Measurements from ENCODE around the gene GJB1. TPM values are rescaled to one million over a fixed set of nuclear protein-coding genes. Genes with fewer than 3 reads are reported as not detected.

GJB1 gene
- total and polyA plus RNA-seq, 2 experiments from 2014 or later, result 0.14 TPM; not detected in 1

GRCh38 chrX:71256856-71257255 lies 33.8 kb downstream of the GJB1 start:
- Histone ChIP-seq H2AFZ (no peak overlapping the region), H3K36me3 (ENCODE audit: insufficient read depth) (no peaks in the 10 kb centered on the region), H3K27ac (ENCODE audit: low read depth) (no peak overlapping the region), H3K4me1 (ENCODE audit: insufficient read depth) (peaks cover 10% of the 10 kb centered on the region), H3K4me2 (no peak overlapping the region), H3K4me3 (no peak overlapping the region), H3K27me3 (ENCODE audit: insufficient read depth) (no peaks in the 10 kb centered on the region), H3F3A (replicated peaks; ENCODE audit: low read depth) (no peaks in the 10 kb centered on the region), H3K79me2 (replicated peaks; ENCODE audit: insufficient read depth) (peaks cover 13% of the 10 kb centered on the region), H4K20me1 (replicated peaks; ENCODE audit: insufficient read depth) (no peaks in the 10 kb centered on the region), H3K9me2 (ENCODE audit: insufficient read depth) (no peaks in the 10 kb centered on the region)
- Mint-ChIP-seq H3K36me3 (ENCODE audit: low read depth) (no peaks in the 10 kb centered on the region; the same call in 2 of the 3 replicates), H3K27me3 (ENCODE audit: insufficient read depth, low read depth, poor library complexity) (peaks cover 4% of the 10 kb centered on the region), H3K4me1 (peaks cover 12% of the 10 kb centered on the region), H3K9me3 (no peaks in the 10 kb centered on the region), H3K27ac (no peak overlapping the region), H3K4me3 (no peak overlapping the region)
- no peak for DNase-seq (ENCODE audit: low spot score)
- no peak for ATAC-seq
- no peak for TF ChIP-seq CTCF (conservative IDR thresholded peaks at IDR 0.05; ENCODE audit: low read depth in 2 of 2)
- no peak for TF ChIP-seq CREB1 (CRISPR knock-in tag; IDR thresholded peaks at IDR 0.05; ENCODE audit: low read depth)
- TF ChIP-seq, protein P1, sequence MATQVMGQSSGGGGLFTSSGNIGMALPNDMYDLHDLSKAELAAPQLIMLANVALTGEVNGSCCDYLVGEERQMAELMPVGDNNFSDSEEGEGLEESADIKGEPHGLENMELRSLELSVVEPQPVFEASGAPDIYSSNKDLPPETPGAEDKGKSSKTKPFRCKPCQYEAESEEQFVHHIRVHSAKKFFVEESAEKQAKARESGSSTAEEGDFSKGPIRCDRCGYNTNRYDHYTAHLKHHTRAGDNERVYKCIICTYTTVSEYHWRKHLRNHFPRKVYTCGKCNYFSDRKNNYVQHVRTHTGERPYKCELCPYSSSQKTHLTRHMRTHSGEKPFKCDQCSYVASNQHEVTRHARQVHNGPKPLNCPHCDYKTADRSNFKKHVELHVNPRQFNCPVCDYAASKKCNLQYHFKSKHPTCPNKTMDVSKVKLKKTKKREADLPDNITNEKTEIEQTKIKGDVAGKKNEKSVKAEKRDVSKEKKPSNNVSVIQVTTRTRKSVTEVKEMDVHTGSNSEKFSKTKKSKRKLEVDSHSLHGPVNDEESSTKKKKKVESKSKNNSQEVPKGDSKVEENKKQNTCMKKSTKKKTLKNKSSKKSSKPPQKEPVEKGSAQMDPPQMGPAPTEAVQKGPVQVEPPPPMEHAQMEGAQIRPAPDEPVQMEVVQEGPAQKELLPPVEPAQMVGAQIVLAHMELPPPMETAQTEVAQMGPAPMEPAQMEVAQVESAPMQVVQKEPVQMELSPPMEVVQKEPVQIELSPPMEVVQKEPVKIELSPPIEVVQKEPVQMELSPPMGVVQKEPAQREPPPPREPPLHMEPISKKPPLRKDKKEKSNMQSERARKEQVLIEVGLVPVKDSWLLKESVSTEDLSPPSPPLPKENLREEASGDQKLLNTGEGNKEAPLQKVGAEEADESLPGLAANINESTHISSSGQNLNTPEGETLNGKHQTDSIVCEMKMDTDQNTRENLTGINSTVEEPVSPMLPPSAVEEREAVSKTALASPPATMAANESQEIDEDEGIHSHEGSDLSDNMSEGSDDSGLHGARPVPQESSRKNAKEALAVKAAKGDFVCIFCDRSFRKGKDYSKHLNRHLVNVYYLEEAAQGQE (IDR thresholded peaks at IDR 0.05; ENCODE audit: unreplicated experiment), result no peak
- no peak for TF ChIP-seq EZH2 (IDR thresholded peaks at IDR 0.05; ENCODE audit: low read depth, unreplicated experiment)
- no peak for TF ChIP-seq ZNF114 (CRISPR knock-in tag; IDR thresholded peaks at IDR 0.05)
- TF ChIP-seq, protein P2, sequence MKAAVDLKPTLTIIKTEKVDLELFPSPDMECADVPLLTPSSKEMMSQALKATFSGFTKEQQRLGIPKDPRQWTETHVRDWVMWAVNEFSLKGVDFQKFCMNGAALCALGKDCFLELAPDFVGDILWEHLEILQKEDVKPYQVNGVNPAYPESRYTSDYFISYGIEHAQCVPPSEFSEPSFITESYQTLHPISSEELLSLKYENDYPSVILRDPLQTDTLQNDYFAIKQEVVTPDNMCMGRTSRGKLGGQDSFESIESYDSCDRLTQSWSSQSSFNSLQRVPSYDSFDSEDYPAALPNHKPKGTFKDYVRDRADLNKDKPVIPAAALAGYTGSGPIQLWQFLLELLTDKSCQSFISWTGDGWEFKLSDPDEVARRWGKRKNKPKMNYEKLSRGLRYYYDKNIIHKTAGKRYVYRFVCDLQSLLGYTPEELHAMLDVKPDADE (IDR thresholded peaks at IDR 0.05), result no peak
- TF ChIP-seq ZNF462 (CRISPR knock-in tag; IDR thresholded peaks at IDR 0.05), result no peak
- TF ChIP-seq JUNB (IDR thresholded peaks at IDR 0.05; ENCODE audit: unreplicated experiment), result no peak
- no peak for TF ChIP-seq POLR2AphosphoS5 (IDR thresholded peaks at IDR 0.05; ENCODE audit: low read depth)
- no peak for TF ChIP-seq ZNF331 (CRISPR knock-in tag; IDR thresholded peaks at IDR 0.05; ENCODE audit: low read depth)
- TF ChIP-seq EZH2phosphoT487 (IDR thresholded peaks at IDR 0.05; ENCODE audit: unreplicated experiment), result no peak
- TF ChIP-seq NANOG (IDR thresholded peaks at IDR 0.05; ENCODE audit: borderline replicate concordance), result no peak
- TF ChIP-seq STAT1 (IDR thresholded peaks at IDR 0.05; ENCODE audit: unreplicated experiment), result no peak
